ENCODE data around the gene FAM50A. TPM values are rescaled to one million over a fixed set of nuclear protein-coding genes. Genes with fewer than 3 reads are reported as not detected.
"Not testable (repeated sequence)": the region's sequence is repeated elsewhere in the genome, so short reads cannot be mapped to it uniquely, and the experiment has no call there.

FAM50A gene
- total RNA-seq, 1 donor from 2014 or later: 41.1 TPM

DNA sequence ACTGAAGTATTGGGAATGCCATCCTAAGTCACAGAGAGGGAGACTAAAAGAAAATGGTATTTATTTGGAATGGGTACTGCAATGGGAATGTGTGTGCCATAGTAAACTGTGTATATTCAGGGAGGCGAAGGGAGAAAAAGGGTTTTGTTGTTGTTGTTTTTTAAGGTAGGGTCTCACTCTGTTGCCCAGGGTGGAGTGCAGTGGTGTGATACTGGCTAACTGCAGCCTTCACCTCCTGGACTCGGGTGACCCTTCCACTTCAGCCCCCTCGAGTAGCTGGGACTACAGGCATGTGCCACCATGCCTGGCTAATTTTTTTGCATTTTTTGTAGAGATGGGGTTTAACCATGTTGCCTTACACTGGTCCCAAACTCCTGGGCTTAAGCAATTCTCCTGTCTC lies 50.8 kb downstream of the FAM50A start:
- intact Hi-C loops (cut with micrococcal nuclease): no loop called here
- Histone ChIP-seq H3K4me3 (no peak overlapping the region), H3K4me1 (peaks cover 5% of the 10 kb centered on the region), H3K9me3 (replicated peaks) (no peaks in the 10 kb centered on the region), H3K36me3 (no peaks in the 10 kb centered on the region), H3K27me3 (ENCODE audit: low read depth) (no peaks in the 10 kb centered on the region), H3K27ac (replicated peaks) (no peak overlapping the region)
- no peak for DNase-seq
- TF ChIP-seq, protein P1, sequence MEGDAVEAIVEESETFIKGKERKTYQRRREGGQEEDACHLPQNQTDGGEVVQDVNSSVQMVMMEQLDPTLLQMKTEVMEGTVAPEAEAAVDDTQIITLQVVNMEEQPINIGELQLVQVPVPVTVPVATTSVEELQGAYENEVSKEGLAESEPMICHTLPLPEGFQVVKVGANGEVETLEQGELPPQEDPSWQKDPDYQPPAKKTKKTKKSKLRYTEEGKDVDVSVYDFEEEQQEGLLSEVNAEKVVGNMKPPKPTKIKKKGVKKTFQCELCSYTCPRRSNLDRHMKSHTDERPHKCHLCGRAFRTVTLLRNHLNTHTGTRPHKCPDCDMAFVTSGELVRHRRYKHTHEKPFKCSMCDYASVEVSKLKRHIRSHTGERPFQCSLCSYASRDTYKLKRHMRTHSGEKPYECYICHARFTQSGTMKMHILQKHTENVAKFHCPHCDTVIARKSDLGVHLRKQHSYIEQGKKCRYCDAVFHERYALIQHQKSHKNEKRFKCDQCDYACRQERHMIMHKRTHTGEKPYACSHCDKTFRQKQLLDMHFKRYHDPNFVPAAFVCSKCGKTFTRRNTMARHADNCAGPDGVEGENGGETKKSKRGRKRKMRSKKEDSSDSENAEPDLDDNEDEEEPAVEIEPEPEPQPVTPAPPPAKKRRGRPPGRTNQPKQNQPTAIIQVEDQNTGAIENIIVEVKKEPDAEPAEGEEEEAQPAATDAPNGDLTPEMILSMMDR (IDR thresholded peaks at IDR 0.05; ENCODE audit: borderline replicate concordance): no peak

DNA sequence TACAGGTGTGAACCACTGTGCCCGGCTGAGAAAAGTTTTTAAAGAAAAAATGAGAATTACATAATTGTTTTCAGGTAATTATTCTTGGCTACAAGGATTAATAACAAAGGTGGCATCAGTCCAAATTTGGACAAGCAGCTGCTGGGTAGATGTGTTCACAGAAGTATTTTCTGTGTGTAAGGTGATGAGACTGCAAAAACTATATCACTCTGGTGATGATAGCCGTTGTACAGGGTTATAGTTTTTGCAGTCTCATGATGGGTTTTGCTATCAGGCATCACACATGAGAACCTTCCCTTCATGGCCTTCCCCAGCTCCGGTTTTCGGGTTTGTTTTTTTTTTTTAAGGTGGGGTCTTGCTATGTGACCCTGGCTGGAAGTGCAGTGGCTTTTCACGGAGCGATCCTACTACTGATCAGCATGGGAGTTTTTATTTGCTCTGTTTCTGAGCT lies 51.6 kb downstream of the FAM50A start:
- no peaks in the 10 kb centered on the region for H3K27me3 ChIP-seq (ENCODE audit: low read depth)
- no peaks in the 10 kb centered on the region for H3K9me3 ChIP-seq (replicated peaks)
- H3K27ac ChIP-seq (replicated peaks): no peak overlapping the region
- H3K4me1 ChIP-seq: no peaks in the 10 kb centered on the region
- H3K4me3 ChIP-seq: no peak overlapping the region
- TF ChIP-seq, protein P1 (IDR thresholded peaks at IDR 0.05; ENCODE audit: borderline replicate concordance): no peak
- intact Hi-C loops (cut with micrococcal nuclease): no loop called here
- DNase-seq: no peak
- H3K36me3 ChIP-seq: no peaks in the 10 kb centered on the region

DNA sequence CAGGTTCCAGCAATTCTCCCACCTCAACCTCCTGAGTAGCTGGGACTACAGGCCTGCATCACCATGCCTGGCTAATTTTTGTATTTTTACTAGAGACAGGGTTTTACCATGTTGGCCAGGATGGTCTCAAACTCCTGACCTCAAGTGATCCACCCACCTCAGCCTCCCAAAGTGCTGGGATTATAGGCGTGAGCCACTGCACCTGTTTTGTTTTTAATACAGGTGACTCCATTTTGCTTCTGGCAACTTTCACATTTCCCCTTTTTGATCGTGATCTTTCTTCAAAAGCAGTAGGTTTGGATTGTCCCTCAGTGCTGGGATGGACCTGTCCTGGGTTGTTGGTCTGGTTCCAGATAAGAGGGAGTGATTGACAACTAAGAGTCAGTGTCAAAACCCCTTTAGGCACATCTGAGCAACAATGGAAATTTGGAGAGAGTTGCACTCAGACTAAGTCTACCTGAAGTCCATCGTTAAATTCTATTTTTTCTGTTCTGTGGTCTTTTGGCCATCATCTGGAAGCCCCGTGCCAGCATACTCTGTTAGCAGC lies 52.7 kb downstream of the FAM50A start:
- intact Hi-C loops (cut with micrococcal nuclease); H3K27me3 ChIP-seq (ENCODE audit: low read depth); H3K4me1 ChIP-seq; H3K36me3 ChIP-seq; DNase-seq; H3K4me3 ChIP-seq; H3K9me3 ChIP-seq (replicated peaks); H3K27ac ChIP-seq (replicated peaks): not testable (repeated sequence)

Small RNAs within 50 kb of the gene (microRNA-seq; reads per million reads assigned to microRNA genes)
- gene MIR6858: not detected

Other genes with a start within 250 kb of the FAM50A start
- gene OPN1MW2, start 224.4 kb upstream of the FAM50A start, total RNA-seq: not detected
- not detected for gene OPN1MW3, start 186.6 kb upstream of the FAM50A start, total RNA-seq
- gene TEX28, start 149.0 kb upstream of the FAM50A start, total RNA-seq: not detected
- 11.7 TPM for gene TKTL1, start 148.3 kb upstream of the FAM50A start, total RNA-seq
- gene FLNA, start 69.5 kb upstream of the FAM50A start, total RNA-seq: 225 TPM
- gene EMD, start 64.8 kb upstream of the FAM50A start, total RNA-seq: 55.6 TPM
- gene RPL10, start 45.8 kb upstream of the FAM50A start, total RNA-seq: 1,850 TPM
- 56.3 TPM for gene DNASE1L1, start 34.9 kb upstream of the FAM50A start, total RNA-seq
- 39.8 TPM for gene TAFAZZIN, start 32.6 kb upstream of the FAM50A start, total RNA-seq
- gene ATP6AP1, start 15.5 kb upstream of the FAM50A start, total RNA-seq: 84.1 TPM
- gene GDI1, start 7.0 kb upstream of the FAM50A start, total RNA-seq: 79.3 TPM
- gene PLXNA3, start 14.1 kb downstream of the FAM50A start, total RNA-seq: 16.6 TPM
- 18.0 TPM for gene LAGE3, start 35.1 kb downstream of the FAM50A start, total RNA-seq
- gene UBL4A, start 42.5 kb downstream of the FAM50A start, total RNA-seq: 60.2 TPM
- gene SLC10A3, start 46.5 kb downstream of the FAM50A start, total RNA-seq: 10.4 TPM
- gene FAM3A, start 72.1 kb downstream of the FAM50A start, total RNA-seq: 52.0 TPM
- 10.9 TPM for gene G6PD, start 102.7 kb downstream of the FAM50A start, total RNA-seq
- 14.8 TPM for gene IKBKG, start 103.5 kb downstream of the FAM50A start, total RNA-seq
- gene CTAG1A, start 141.0 kb downstream of the FAM50A start, total RNA-seq: not detected
- gene CTAG1B, start 175.1 kb downstream of the FAM50A start, total RNA-seq: not detected
- gene CTAG2, start 209.4 kb downstream of the FAM50A start, total RNA-seq: not detected

Measured in left ventricle myocardium inferior (tissue), 1 donor.